Epithelial cell of proximal tubule (primary cell): ENCODE measurements around the gene ZNF394. TPM values are rescaled to one million over a fixed set of nuclear protein-coding genes. Genes with fewer than 3 reads are reported as not detected.

Experiments
- DNase-seq: peaks from one replicate; pipeline ENCODE4 v3.0.0-alpha.2; 2011; ENCODE audit warnings: low read depth
- H3K4me3 ChIP-seq: 2 replicates; pipeline ENCODE4 v1.5.1; 2011; ENCODE audit warnings: low read depth, mild to moderate bottlenecking, low read length
- CTCF ChIP-seq: conservative IDR thresholded peaks from 2 replicates; pipeline ENCODE4 v1.5.1; 2012; ENCODE audit warnings: low read depth, mild to moderate bottlenecking, low read length
- total RNA-seq: library from RNA; depleted of rRNA; stranded (reverse); fragments of >200 nt; gene quantifications from 2 replicates; pipeline ENCODE4 v1.2.3, GENCODE V29; 2015

The ZNF394 gene
- total RNA-seq, 1 donor from 2014 or later = 15.7 TPM

- TF ChIP-seq CTCF = peak; percentile 52
- no peak overlapping the region for H3K4me3 ChIP-seq
- DNase-seq = no peak
Measured at GRCh38 chr7:99459087-99459486, 41.0 kb downstream of the ZNF394 start.

- no peak overlapping the region for H3K4me3 ChIP-seq
- no peak for DNase-seq
- no peak for TF ChIP-seq CTCF
Measured at GRCh38 chr7:99457650-99458493, 42.2 kb downstream of the ZNF394 start.

- no peak for TF ChIP-seq CTCF
- DNase-seq = no peak
- no peak overlapping the region for H3K4me3 ChIP-seq
Measured at GRCh38 chr7:99457050-99457649, 42.9 kb downstream of the ZNF394 start.

GRCh38 chr7:99456288-99456687 is 43.8 kb downstream of the ZNF394 start:
- H3K4me3 ChIP-seq = no peak overlapping the region
- TF ChIP-seq CTCF = no peak
- no peak for DNase-seq

GRCh38 chr7:99455874-99456273 is 44.2 kb downstream of the ZNF394 start:
- no peak for DNase-seq
- no peak for TF ChIP-seq CTCF

GRCh38 chr7:99453105-99453504 is 47.0 kb downstream of the ZNF394 start:
- H3K4me3 ChIP-seq = no peak overlapping the region
- TF ChIP-seq CTCF = no peak

More at GRCh38 chr7:99455874-99456273, 44.2 kb downstream of the ZNF394 start:
- no peak overlapping the region for H3K4me3 ChIP-seq

More at GRCh38 chr7:99453105-99453504, 47.0 kb downstream of the ZNF394 start:
- no peak for DNase-seq
